PFSK-1 (cell line): ENCODE measurements around the gene THEM4.

Experiments
- FOXP2 ChIP-seq: optimal IDR thresholded peaks from 2 replicates; pipeline ENCODE3; 2011; ENCODE audit warnings: borderline replicate concordance, control low read depth, inconsistent platforms; ENCODE audit not compliant: insufficient read depth; ENCODE audit errors: extremely low read length, extremely low read depth
- POLR2AphosphoS5 ChIP-seq: IDR thresholded peaks from 2 replicates; pipeline ENCODE4 v1.6.1; 2012; ENCODE audit warnings: low read depth, mild to moderate bottlenecking, control low read depth, low read length, moderate library complexity
- REST ChIP-seq, 2 experiments: IDR thresholded peaks; 2 replicates each; pipeline versions ENCODE4 v1.6.1 to v1.8.0; 2011 to 2012; ENCODE audit warnings: low read depth in 2 of 2, low read length in 2 of 2, control low read depth in 1 of 2, inconsistent platforms in 1 of 2, mild to moderate bottlenecking in 1 of 2, moderate library complexity in 1 of 2; ENCODE audit not compliant: insufficient read depth in 1 of 2
- SIN3A ChIP-seq: IDR thresholded peaks from 2 replicates; pipeline ENCODE4 v1.6.1; 2012; ENCODE audit warnings: mild to moderate bottlenecking, low read length, moderate library complexity, borderline replicate concordance; ENCODE audit not compliant: insufficient read depth
- TAF1 ChIP-seq: IDR thresholded peaks from 2 replicates; pipeline ENCODE4 v1.6.1; 2012; ENCODE audit warnings: low read length, control low read depth, borderline replicate concordance; ENCODE audit not compliant: insufficient read depth

THEM4 gene

GRCh38 chr1:151825751-151826660, 83.3 kb downstream of the THEM4 start:
- no peak for TF ChIP-seq REST (IDR thresholded peaks at IDR 0.05; ENCODE audit: insufficient read depth in 1 of 2, low read depth in 2 of 2, low read length in 2 of 2)
- no peak for TF ChIP-seq FOXP2
- TF ChIP-seq SIN3A = no peak
- no peak for TF ChIP-seq POLR2AphosphoS5
- no peak for TF ChIP-seq TAF1

- no peak for TF ChIP-seq FOXP2
- TF ChIP-seq SIN3A = no peak
- no peak for TF ChIP-seq POLR2AphosphoS5
- no peak for TF ChIP-seq TAF1
- no peak for TF ChIP-seq REST (IDR thresholded peaks at IDR 0.05; ENCODE audit: insufficient read depth in 1 of 2, low read depth in 2 of 2, low read length in 2 of 2)
These were observed 84.1 kb downstream of the THEM4 start for GRCh38 chr1:151825204-151825603.
